Motor neuron (in vitro differentiated cells): ENCODE data around the gene MAPK8IP3. TPM values are rescaled to one million over a fixed set of nuclear protein-coding genes. Genes with fewer than 3 reads are reported as not detected.

Source experiments
- ATAC-seq, 8 experiments: fragments of 200-7000 bp; cut with Tn5 transposase; replicated peaks in 6 of 8; 2 replicates each; pipeline ENCODE4 v1.8.0; 2021; ENCODE audit warnings: mild to moderate bottlenecking in 8 of 8, moderate library complexity in 8 of 8
- H3K27ac ChIP-seq, 2 donors: fragments of 250-450 bp; sonication (Bioruptor Pico); 2 replicates each; pipeline ENCODE4 v1.9.0; 2021; ENCODE audit warnings: antibody characterized with exemption in 2 of 2, mild to moderate bottlenecking in 2 of 2, moderate library complexity in 1 of 2
- H3K4me1 ChIP-seq, 2 donors: fragments of 250-450 bp; sonication (Bioruptor Pico); replicated peaks in 1 of 2; 2 replicates each; pipeline ENCODE4 v1.6.1; 2021; ENCODE audit warnings: antibody characterized with exemption in 2 of 2, mild to moderate bottlenecking in 2 of 2, moderate library complexity in 1 of 2
- H3K4me3 ChIP-seq, 5 donors: fragments of 250-450 bp; sonication (Bioruptor Pico); 2 replicates each; pipeline ENCODE4 v1.9.0; 2021; ENCODE audit warnings: antibody characterized with exemption in 5 of 5, mild to moderate bottlenecking in 5 of 5, moderate library complexity in 4 of 5
- WGBS, 10 experiments: fragments of 450-650 bp; shearing (Covaris generic); methylation state at CpG; one replicate each; pipeline ENCODE4 v1.0.0; 2022; 5-methylcytosine and 5-hydroxymethylcytosine counted together
- in situ Hi-C, 9 experiments: fragments of 400-800 bp; cut with MboI; loops; one replicate each; pipeline ENCODE4 v1.15.0; 2021; ENCODE audit warnings: low sequenced_read_pairs in 9 of 9, low pct_unique_long_range_greater_than_20kb in 2 of 9; ENCODE audit not compliant: unreplicated experiment in 9 of 9
- total RNA-seq, 8 experiments: library from RNA; unstranded; fragments of 300-600 nt; gene quantifications; 2 replicates each; pipeline versions ENCODE4 v1.2.3 to v1.2.4, GENCODE V29; 2022

Gene MAPK8IP3
- total RNA-seq, 8 experiments from 2014 or later = 22.1 to 99.5 (median 55.4) TPM

GRCh38 chr16:1818873-1819525, 113.0 kb downstream of the MAPK8IP3 start:
- 80 to 100% (median 90%) methylated on average over 1 to 5 of the region's 35 CpGs; no CpG with 5 or more reads in 5 of the 10 experiments for WGBS, 10 experiments
- no peak overlapping the region for H3K27ac ChIP-seq
- no peak overlapping the region for H3K4me3 ChIP-seq
- in situ Hi-C loops = no loop called here
- H3K4me1 ChIP-seq = no peaks in the 10 kb centered on the region
- peak in 2 of 8 experiments; percentile 2 for ATAC-seq

- Histone ChIP-seq H3K4me3 (no peak overlapping the region), H3K4me1 (no peaks in the 10 kb centered on the region), H3K27ac (no peak overlapping the region)
- in situ Hi-C loops = no loop called here
- 51 to 100% (median 95%) methylated on average over 1 to 6 of the region's 15 CpGs; no CpG with 5 or more reads in 5 of the 10 experiments for WGBS, 10 experiments
- no peak for ATAC-seq
These were observed 113.6 kb downstream of the MAPK8IP3 start for GRCh38 chr16:1819611-1820010.

Other genes starting within 250 kb of the MAPK8IP3 start
- gene CLCN7, start 231.2 kb upstream of the MAPK8IP3 start, total RNA-seq = 10 to 100 TPM; 10.0 to 58.5 (median 27.4) TPM
- gene PTX4, start 217.3 kb upstream of the MAPK8IP3 start, total RNA-seq = under 1 TPM in 4 of 8 experiments, not detected in 4; 0.11 to 0.46 (median 0.16) TPM
- gene TELO2, start 212.8 kb upstream of the MAPK8IP3 start, total RNA-seq = 10 to 100 TPM in 7 of 8 experiments, 1 to 10 TPM in 1; 8.1 to 37.8 (median 15.2) TPM
- gene TMEM204, start 172.5 kb upstream of the MAPK8IP3 start, total RNA-seq = 1 to 10 TPM in 3 of 8 experiments, under 1 TPM in 4, not detected in 1; 0.05 to 3.0 (median 0.71) TPM
- gene IFT140, start 94.1 kb upstream of the MAPK8IP3 start, total RNA-seq = 10 to 100 TPM; 11.1 to 35.3 (median 19.5) TPM
- 10 to 100 TPM in 5 of 8 experiments, 1 to 10 TPM in 3; 7.0 to 24.8 (median 11.0) TPM for gene CRAMP1, start 93.8 kb upstream of the MAPK8IP3 start, total RNA-seq
- 10 to 100 TPM; 19.3 to 96.7 (median 34.8) TPM for gene JPT2, start 27.9 kb upstream of the MAPK8IP3 start, total RNA-seq
- 10 to 100 TPM; 41.7 to 59.9 (median 43.5) TPM for gene NME3, start 65.3 kb downstream of the MAPK8IP3 start, total RNA-seq
- gene EME2, start 66.6 kb downstream of the MAPK8IP3 start, total RNA-seq = 10 to 100 TPM in 2 of 8 experiments, 1 to 10 TPM in 6; 4.6 to 21.1 (median 6.4) TPM
- gene MRPS34, start 66.9 kb downstream of the MAPK8IP3 start, total RNA-seq = 100 to 1,000 TPM in 3 of 8 experiments, 10 to 100 TPM in 5; 68.4 to 150 (median 87.1) TPM
- 10 to 100 TPM; 15.0 to 73.8 (median 36.0) TPM for gene SPSB3, start 76.4 kb downstream of the MAPK8IP3 start, total RNA-seq
- gene NUBP2, start 76.8 kb downstream of the MAPK8IP3 start, total RNA-seq = 10 to 100 TPM; 53.7 to 89.6 (median 67.6) TPM
- gene IGFALS, start 87.5 kb downstream of the MAPK8IP3 start, total RNA-seq = 1 to 10 TPM in 2 of 8 experiments, under 1 TPM in 6; 0.25 to 1.1 (median 0.68) TPM
- 10 to 100 TPM; 27.8 to 67.6 (median 38.9) TPM for gene HAGH, start 120.6 kb downstream of the MAPK8IP3 start, total RNA-seq
- 10 to 100 TPM; 25.1 to 62.0 (median 30.8) TPM for gene FAHD1, start 121.0 kb downstream of the MAPK8IP3 start, total RNA-seq
- 1 to 10 TPM in 3 of 8 experiments, under 1 TPM in 4, not detected in 1; 0.05 to 2.8 (median 0.78) TPM for gene MEIOB, start 166.0 kb downstream of the MAPK8IP3 start, total RNA-seq
- 1 to 10 TPM in 1 of 8 experiments, under 1 TPM in 1, not detected in 6; 0.25 to 1.1 TPM for gene HS3ST6, start 212.2 kb downstream of the MAPK8IP3 start, total RNA-seq
- 10 to 100 TPM in 2 of 8 experiments, 1 to 10 TPM in 6; 2.8 to 18.1 (median 6.3) TPM for gene MSRB1, start 237.0 kb downstream of the MAPK8IP3 start, total RNA-seq
- gene RPL3L, start 248.5 kb downstream of the MAPK8IP3 start, total RNA-seq = 1 to 10 TPM in 1 of 8 experiments, under 1 TPM in 6, not detected in 1; 0.08 to 1.4 (median 0.22) TPM